Type B pancreatic cell (in vitro differentiated cells): ENCODE data around the gene GGT6. TPM values are rescaled to one million over a fixed set of nuclear protein-coding genes. Genes with fewer than 3 reads are reported as not detected.

Source experiments
- DNase-seq: peaks from one replicate; pipeline ENCODE4 v3.0.0; 2021; ENCODE audit warnings: mixed read lengths; ENCODE audit not compliant: unreplicated experiment; ENCODE audit errors: extremely low spot score
- H3K27ac Mint-ChIP-seq: 2 replicates; pipeline ENCODE4 v1.8.0; 2021; ENCODE audit warnings: mild to moderate bottlenecking, mixed read lengths
- H3K27me3 Mint-ChIP-seq: 2 replicates; pipeline ENCODE4 v1.8.0; 2021; ENCODE audit warnings: mixed read lengths
- H3K36me3 Mint-ChIP-seq: 2 replicates; pipeline ENCODE4 v1.8.0; 2021; ENCODE audit warnings: mixed read lengths
- H3K4me1 Mint-ChIP-seq: one replicate; pipeline ENCODE4 v1.8.0; 2021; ENCODE audit warnings: mixed read lengths; ENCODE audit not compliant: unreplicated experiment
- H3K4me3 Mint-ChIP-seq: 2 replicates; pipeline ENCODE4 v1.8.0; 2021; ENCODE audit warnings: mild to moderate bottlenecking, mixed read lengths
- H3K9me3 Mint-ChIP-seq: 2 replicates; pipeline ENCODE4 v1.8.0; 2021; ENCODE audit warnings: mixed read lengths
- total RNA-seq: library from RNA; stranded (reverse); gene quantifications from 2 replicates; pipeline ENCODE4 v1.2.1, GENCODE V29; 2021; ENCODE audit warnings: low replicate concordance
- TF ChIP-seq, protein P1 (sequence below): fragments of 200-600 bp; sonication (generic); conservative IDR thresholded peaks from 2 replicates; pipeline ENCODE4 v1.5.0; 2021; ENCODE audit warnings: antibody characterized with exemption, mild to moderate bottlenecking

Gene GGT6
- total RNA-seq, 1 donor from 2014 or later, result 1.4 TPM

GRCh38 chr17:4540687-4541327 is 19.6 kb downstream of the GGT6 start:
- Mint-ChIP-seq H3K4me1 (no peaks in the 10 kb centered on the region), H3K9me3 (no peaks in the 10 kb centered on the region), H3K27me3 (no peaks in the 10 kb centered on the region), H3K4me3 (no peak overlapping the region), H3K27ac (no peak overlapping the region), H3K36me3 (no peaks in the 10 kb centered on the region)
- DNase-seq, result no peak
- TF ChIP-seq, protein P1, sequence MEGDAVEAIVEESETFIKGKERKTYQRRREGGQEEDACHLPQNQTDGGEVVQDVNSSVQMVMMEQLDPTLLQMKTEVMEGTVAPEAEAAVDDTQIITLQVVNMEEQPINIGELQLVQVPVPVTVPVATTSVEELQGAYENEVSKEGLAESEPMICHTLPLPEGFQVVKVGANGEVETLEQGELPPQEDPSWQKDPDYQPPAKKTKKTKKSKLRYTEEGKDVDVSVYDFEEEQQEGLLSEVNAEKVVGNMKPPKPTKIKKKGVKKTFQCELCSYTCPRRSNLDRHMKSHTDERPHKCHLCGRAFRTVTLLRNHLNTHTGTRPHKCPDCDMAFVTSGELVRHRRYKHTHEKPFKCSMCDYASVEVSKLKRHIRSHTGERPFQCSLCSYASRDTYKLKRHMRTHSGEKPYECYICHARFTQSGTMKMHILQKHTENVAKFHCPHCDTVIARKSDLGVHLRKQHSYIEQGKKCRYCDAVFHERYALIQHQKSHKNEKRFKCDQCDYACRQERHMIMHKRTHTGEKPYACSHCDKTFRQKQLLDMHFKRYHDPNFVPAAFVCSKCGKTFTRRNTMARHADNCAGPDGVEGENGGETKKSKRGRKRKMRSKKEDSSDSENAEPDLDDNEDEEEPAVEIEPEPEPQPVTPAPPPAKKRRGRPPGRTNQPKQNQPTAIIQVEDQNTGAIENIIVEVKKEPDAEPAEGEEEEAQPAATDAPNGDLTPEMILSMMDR, result no peak

DNA sequence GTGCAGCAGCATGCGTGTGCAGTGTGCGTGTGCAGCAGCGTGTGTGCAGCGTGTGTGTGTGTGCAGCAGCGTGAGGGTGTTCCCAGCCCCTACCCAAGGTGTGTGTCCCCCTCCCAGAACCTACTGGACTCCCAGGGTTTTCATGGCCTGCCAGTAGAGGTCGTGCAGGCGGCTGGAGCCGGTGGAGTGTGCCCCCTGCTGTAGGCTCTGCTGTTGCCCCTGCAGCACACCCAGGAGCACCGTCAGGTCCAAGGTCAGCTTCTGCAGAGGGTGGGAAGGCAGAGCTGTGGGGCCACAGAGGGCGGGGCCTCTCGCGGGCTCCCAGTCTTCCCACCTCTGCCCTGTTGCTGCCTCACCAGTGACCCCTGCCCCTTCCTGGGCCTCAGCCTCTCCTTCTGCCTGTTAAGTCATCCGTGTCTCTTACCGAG is 20.1 kb downstream of the GGT6 start:
- DNase-seq, result no peak
- no peak overlapping the region for H3K4me3 Mint-ChIP-seq
- H3K4me1 Mint-ChIP-seq, result peaks cover 4% of the 10 kb centered on the region
- no peak overlapping the region for H3K27ac Mint-ChIP-seq
- H3K36me3 Mint-ChIP-seq, result no peaks in the 10 kb centered on the region
- H3K9me3 Mint-ChIP-seq, result no peaks in the 10 kb centered on the region
- no peaks in the 10 kb centered on the region for H3K27me3 Mint-ChIP-seq
- TF ChIP-seq, protein P1, result no peak

DNA sequence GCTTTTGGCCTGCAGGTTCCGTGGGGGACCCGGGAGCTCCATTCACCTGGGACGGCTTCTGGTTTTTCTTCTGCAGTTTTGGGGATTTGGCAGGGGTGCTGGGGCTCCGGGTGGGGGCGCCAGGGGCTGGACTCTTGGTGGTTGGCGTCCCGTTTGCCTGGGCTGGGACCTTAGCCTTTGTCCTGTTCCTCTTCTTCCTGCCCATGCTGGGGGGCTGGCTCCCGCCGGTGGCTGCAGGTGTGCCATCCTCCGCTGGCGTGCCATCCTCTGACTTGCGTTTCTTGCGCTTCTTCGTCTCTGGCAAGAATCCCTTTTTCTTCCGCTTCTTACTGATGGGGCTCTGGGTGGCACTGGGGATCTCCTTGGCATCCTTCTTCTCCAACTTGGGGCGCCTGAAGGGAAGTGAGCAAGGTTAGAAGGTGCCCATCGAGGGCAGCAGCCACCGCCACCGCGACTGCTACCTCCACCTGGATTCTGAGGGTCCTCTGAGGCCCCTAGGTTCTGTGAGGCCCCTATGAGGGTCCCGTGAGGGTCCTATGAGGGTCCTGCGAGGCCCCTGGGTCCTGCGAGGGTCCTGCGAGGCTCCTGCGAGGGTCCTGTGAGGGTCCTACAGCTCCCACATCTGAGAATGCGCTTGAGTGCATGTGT is 20.7 kb downstream of the GGT6 start:
- TF ChIP-seq, protein P1, result no peak
- H3K4me1 Mint-ChIP-seq, result peaks cover 4% of the 10 kb centered on the region
- H3K27ac Mint-ChIP-seq, result no peak overlapping the region
- no peaks in the 10 kb centered on the region for H3K36me3 Mint-ChIP-seq
- H3K27me3 Mint-ChIP-seq, result no peaks in the 10 kb centered on the region
- no peaks in the 10 kb centered on the region for H3K9me3 Mint-ChIP-seq
- H3K4me3 Mint-ChIP-seq, result no peak overlapping the region
- DNase-seq, result no peak

GRCh38 chr17:4539025-4539424 is 21.4 kb downstream of the GGT6 start:
- TF ChIP-seq, protein P1, result no peak
- Mint-ChIP-seq H3K4me3 (no peak overlapping the region), H3K27ac (no peak overlapping the region), H3K27me3 (no peaks in the 10 kb centered on the region), H3K9me3 (no peaks in the 10 kb centered on the region), H3K4me1 (peaks cover 4% of the 10 kb centered on the region), H3K36me3 (no peaks in the 10 kb centered on the region)
- no peak for DNase-seq

GRCh38 chr17:4538236-4539002 is 22.0 kb downstream of the GGT6 start:
- no peaks in the 10 kb centered on the region for H3K27me3 Mint-ChIP-seq
- TF ChIP-seq, protein P1, result no peak
- H3K4me1 Mint-ChIP-seq, result peaks cover 4% of the 10 kb centered on the region
- no peak overlapping the region for H3K27ac Mint-ChIP-seq
- no peaks in the 10 kb centered on the region for H3K36me3 Mint-ChIP-seq
- no peak for DNase-seq
- no peak overlapping the region for H3K4me3 Mint-ChIP-seq
- no peaks in the 10 kb centered on the region for H3K9me3 Mint-ChIP-seq
